Thyroid gland (tissue), 4 donors: ENCODE data around the gene ZDBF2.

Experiments used
- POLR2A ChIP-seq, 2 donors: fragments of 450-650 bp; IDR thresholded peaks; one replicate each; pipeline ENCODE4 v1.6.1; 2017; ENCODE audit warnings: antibody characterized with exemption in 2 of 2, mild to moderate bottlenecking in 2 of 2, moderate library complexity in 1 of 2
- TF ChIP-seq, protein P1 (sequence below), 6 experiments: fragments of 200-600 bp in 3 of 6; fragments of 450-650 bp in 3 of 6; sonication (generic) in 3 of 6; IDR thresholded peaks; one replicate each; pipeline ENCODE4 v1.5.1; 2016 to 2019; ENCODE audit warnings: antibody characterized with exemption in 6 of 6, mild to moderate bottlenecking in 2 of 6, inconsistent platforms in 1 of 6, moderate library complexity in 1 of 6

DNA sequence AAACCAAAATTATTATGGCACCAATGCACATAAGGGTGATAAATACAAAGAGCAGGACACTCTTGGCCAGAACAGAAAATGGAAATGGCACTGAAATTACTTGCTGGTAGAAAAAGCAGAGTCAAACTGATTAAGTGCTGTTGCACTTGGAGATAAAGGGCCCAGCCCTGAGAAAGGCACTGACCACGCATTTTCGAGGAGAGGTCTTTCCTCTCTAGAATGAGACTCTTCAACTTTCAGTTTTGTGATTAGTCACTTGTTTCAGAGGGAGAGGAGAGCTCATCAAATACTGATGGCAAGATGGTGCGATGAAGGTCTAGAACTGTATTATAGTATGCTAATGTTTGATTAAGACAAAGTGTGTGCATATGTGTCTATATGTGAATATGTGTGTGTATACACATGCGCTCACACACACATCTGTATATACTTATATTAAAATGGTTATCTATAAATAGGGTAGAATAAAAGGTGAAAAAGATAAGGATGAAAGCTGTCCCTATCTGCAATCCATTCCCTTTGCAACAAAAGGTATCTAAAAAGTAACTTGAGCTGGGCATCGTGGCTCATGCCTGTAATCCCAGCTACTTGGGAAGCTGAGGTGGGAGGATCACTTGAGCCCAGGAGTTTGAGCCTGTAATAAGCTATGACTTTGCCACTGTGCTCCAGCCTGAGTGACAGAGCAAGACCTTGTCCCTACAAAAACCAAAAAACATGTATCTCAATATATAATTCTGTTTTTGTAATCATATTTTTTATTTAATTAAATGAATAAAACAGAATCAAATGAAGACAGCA is 48.8 kb upstream of the ZDBF2 start:
- TF ChIP-seq, protein P1, sequence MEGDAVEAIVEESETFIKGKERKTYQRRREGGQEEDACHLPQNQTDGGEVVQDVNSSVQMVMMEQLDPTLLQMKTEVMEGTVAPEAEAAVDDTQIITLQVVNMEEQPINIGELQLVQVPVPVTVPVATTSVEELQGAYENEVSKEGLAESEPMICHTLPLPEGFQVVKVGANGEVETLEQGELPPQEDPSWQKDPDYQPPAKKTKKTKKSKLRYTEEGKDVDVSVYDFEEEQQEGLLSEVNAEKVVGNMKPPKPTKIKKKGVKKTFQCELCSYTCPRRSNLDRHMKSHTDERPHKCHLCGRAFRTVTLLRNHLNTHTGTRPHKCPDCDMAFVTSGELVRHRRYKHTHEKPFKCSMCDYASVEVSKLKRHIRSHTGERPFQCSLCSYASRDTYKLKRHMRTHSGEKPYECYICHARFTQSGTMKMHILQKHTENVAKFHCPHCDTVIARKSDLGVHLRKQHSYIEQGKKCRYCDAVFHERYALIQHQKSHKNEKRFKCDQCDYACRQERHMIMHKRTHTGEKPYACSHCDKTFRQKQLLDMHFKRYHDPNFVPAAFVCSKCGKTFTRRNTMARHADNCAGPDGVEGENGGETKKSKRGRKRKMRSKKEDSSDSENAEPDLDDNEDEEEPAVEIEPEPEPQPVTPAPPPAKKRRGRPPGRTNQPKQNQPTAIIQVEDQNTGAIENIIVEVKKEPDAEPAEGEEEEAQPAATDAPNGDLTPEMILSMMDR (IDR thresholded peaks at IDR 0.05): no peak
- no peak for TF ChIP-seq POLR2A (IDR thresholded peaks at IDR 0.05)
